ENCODE measurements around the gene ATP8B4.

DNA sequence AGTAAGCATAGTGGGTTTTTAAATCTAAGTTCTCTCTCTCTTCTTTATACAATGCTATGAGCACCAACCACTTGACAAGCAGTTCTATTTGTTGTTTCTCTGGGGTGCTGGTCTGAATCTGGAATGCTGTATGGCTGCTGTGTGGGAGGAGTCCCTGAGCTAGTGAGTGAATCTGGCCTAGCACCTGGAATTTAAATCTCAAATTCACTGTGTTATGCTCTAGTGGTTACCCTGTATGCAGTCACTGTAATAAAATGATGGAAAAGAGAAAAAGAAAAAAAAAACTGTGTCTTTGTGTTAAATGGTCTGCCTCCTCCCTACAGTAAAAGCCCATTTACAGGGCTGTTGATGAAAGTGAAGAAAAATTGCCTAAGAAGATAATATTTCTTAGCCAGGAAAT lies 155.0 kb downstream of the ATP8B4 start:
- no peak for TF ChIP-seq POLR2AphosphoS5 (IDR thresholded peaks at IDR 0.05)
- TF ChIP-seq POLR2A (IDR thresholded peaks at IDR 0.05): no peak

Data from spleen (tissue), 3 donors.